ENCODE data around the gene NCAM2.

Gene NCAM2

DNA sequence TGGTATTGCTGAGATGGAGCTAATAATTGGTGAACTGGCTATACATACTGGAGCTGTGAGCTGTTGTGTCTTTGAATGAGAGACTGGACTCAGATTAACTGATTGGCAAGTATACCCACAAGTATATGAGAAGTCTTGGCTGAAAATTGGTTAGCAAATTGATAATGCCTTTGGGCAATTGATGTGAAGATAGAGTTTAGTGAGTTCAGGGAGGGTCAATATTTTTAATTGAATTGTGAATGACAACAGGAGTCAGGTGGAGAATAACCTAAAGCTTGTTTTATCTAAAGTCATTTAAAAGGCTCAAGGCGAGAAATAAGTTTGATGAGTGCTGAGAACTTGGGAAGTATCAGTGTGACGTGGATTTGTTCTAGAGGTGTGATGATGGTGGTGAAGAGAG lies 27.5 kb downstream of the NCAM2 start:
- no peak overlapping the region for H2AFZ ChIP-seq (ENCODE audit: low read length, unreplicated experiment)
- H3K79me2 ChIP-seq (ENCODE audit: control insufficient read depth, insufficient read depth, low read length, unreplicated experiment), result no peaks in the 10 kb centered on the region
- no peaks in the 10 kb centered on the region for H3K4me1 ChIP-seq (ENCODE audit: control insufficient read depth, insufficient read depth, low read length, unreplicated experiment)
- no peaks in the 10 kb centered on the region for H3K27me3 ChIP-seq (ENCODE audit: insufficient read depth, low read length)
- no peak overlapping the region for H3K4me3 ChIP-seq (ENCODE audit: low read depth, low read length)
- no peak overlapping the region for H3K27ac ChIP-seq (ENCODE audit: low read depth, low read length)
- H3K36me3 ChIP-seq (ENCODE audit: insufficient read depth, low read length), result no peaks in the 10 kb centered on the region

DNA sequence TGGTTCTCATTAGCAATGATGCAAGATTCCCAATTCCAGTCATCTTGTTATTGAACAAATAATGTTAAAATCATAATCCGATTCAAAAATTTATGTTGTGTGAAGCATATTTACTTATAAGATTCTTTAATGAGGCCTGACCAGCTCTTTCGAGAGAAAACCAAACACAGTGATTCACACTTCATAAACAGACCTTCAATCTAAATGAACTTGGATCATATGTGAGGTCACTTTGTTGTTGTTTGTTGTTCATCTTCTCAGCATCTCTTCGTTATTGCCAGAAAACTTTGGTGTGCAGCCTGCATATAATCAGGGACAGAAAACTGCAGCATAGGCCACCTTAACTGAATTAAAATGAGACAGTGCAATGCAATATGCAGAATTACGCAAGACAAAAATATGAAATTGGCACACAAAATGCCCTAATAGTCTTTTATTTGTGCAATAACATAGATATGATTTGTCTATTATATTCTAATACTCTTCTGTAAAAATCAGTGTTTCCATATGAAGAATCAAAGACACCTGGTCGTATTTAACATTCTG lies 30.1 kb downstream of the NCAM2 start:
- H3K27ac ChIP-seq (ENCODE audit: low read depth, low read length), result no peak overlapping the region
- H3K4me1 ChIP-seq (ENCODE audit: control insufficient read depth, insufficient read depth, low read length, unreplicated experiment), result no peaks in the 10 kb centered on the region
- no peak overlapping the region for H3K4me3 ChIP-seq (ENCODE audit: low read depth, low read length)
- no peaks in the 10 kb centered on the region for H3K79me2 ChIP-seq (ENCODE audit: control insufficient read depth, insufficient read depth, low read length, unreplicated experiment)
- no peaks in the 10 kb centered on the region for H3K27me3 ChIP-seq (ENCODE audit: insufficient read depth, low read length)
- no peaks in the 10 kb centered on the region for H3K36me3 ChIP-seq (ENCODE audit: insufficient read depth, low read length)
- no peak overlapping the region for H2AFZ ChIP-seq (ENCODE audit: low read length, unreplicated experiment)

DNA sequence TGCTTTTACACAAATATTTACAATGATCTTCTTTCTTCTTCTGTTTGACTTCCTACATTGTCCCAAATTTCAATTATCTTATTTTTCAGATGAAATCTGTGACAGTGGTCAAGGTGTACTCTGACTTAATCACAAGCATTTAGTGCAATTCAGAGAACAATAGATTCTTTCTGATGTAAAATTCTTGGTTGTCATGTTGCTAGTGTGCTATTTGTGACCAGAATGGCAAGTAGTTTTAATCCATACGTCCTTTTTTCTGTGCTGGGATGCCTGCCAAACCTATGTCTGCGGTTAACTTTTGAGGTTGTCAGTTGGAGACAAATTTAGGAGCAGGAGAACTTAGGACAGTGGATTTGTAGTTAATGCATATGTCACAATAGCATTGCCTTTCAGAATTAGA lies 31.0 kb downstream of the NCAM2 start:
- no peaks in the 10 kb centered on the region for H3K79me2 ChIP-seq (ENCODE audit: control insufficient read depth, insufficient read depth, low read length, unreplicated experiment)
- H2AFZ ChIP-seq (ENCODE audit: low read length, unreplicated experiment), result no peak overlapping the region
- H3K27ac ChIP-seq (ENCODE audit: low read depth, low read length), result no peak overlapping the region
- no peaks in the 10 kb centered on the region for H3K27me3 ChIP-seq (ENCODE audit: insufficient read depth, low read length)
- H3K4me3 ChIP-seq (ENCODE audit: low read depth, low read length), result no peak overlapping the region
- H3K36me3 ChIP-seq (ENCODE audit: insufficient read depth, low read length), result no peaks in the 10 kb centered on the region
- no peaks in the 10 kb centered on the region for H3K4me1 ChIP-seq (ENCODE audit: control insufficient read depth, insufficient read depth, low read length, unreplicated experiment)

DNA sequence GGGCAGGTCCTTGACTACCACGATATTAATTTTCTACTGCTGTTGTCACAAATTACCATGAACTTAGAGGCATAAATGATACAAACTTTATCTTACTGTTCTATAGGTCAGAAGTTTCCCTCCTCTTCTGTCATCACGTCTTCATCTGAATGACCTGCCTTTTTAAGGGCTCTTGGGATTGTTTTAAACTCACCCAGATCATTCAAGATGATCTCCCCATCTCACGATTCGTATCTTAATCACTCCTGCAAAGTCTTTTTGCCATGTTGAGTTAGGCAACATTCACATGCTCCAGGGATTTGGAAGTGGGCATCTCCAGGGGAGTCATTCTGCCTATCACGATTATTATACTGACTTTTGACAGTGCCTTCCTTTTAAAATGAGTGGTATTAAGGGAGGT lies 32.1 kb downstream of the NCAM2 start:
- no peaks in the 10 kb centered on the region for H3K27me3 ChIP-seq (ENCODE audit: insufficient read depth, low read length)
- no peaks in the 10 kb centered on the region for H3K36me3 ChIP-seq (ENCODE audit: insufficient read depth, low read length)
- H3K4me3 ChIP-seq (ENCODE audit: low read depth, low read length), result no peak overlapping the region
- no peak overlapping the region for H2AFZ ChIP-seq (ENCODE audit: low read length, unreplicated experiment)
- H3K4me1 ChIP-seq (ENCODE audit: control insufficient read depth, insufficient read depth, low read length, unreplicated experiment), result no peaks in the 10 kb centered on the region
- H3K79me2 ChIP-seq (ENCODE audit: control insufficient read depth, insufficient read depth, low read length, unreplicated experiment), result no peaks in the 10 kb centered on the region
- H3K27ac ChIP-seq (ENCODE audit: low read depth, low read length), result no peak overlapping the region

DNA sequence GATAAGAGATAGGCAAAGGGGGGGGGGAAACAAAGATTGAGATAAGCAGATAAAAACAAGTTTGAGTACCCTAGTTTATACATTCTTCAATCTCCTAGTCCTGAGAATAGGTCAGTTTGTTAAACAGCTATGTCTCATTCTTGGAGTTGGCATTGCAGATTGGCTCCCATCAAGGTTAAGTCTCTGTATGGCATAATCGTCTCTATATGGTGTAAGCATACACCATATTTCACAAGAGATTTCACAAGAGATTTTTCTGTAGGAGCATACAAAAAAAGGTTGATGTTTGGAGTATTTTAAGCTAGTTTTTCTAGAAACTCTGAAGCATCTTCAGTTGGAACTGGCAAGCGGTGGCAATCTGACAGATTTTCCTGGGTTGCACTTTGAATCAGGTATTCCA lies 35.8 kb downstream of the NCAM2 start:
- Histone ChIP-seq H3K4me1 (ENCODE audit: control insufficient read depth, insufficient read depth, low read length, unreplicated experiment) (no peaks in the 10 kb centered on the region), H3K36me3 (ENCODE audit: insufficient read depth, low read length) (no peaks in the 10 kb centered on the region), H3K27ac (ENCODE audit: low read depth, low read length) (no peak overlapping the region), H3K79me2 (ENCODE audit: control insufficient read depth, insufficient read depth, low read length, unreplicated experiment) (no peaks in the 10 kb centered on the region), H3K27me3 (ENCODE audit: insufficient read depth, low read length) (no peaks in the 10 kb centered on the region), H3K4me3 (ENCODE audit: low read depth, low read length) (no peak overlapping the region), H2AFZ (ENCODE audit: low read length, unreplicated experiment) (no peak overlapping the region)

DNA sequence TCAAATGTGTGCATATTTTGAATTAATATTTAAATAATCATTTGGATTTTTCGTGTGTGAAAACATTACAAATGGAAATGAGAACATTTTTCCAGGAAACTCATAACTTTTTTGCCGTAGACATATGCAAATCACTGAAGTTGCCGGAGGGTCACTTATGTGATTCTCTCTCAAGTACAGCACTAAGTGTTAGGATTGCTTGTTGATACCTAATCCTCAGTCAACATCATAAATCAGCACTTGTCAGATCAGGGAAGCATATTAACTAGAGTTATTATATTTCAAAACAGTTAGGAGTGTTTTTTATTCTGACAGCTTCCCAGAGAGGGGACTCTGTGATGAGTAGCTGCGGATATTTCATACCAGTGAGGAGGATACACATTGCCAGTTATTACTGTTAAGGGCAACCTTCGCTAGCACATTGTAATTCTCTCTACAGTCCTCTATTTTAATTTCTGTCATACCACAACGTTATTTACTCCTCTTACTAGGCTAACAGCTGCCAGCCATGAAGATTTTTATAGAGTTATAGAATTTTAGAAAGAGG lies 41.5 kb downstream of the NCAM2 start:
- no peak overlapping the region for H2AFZ ChIP-seq (ENCODE audit: low read length, unreplicated experiment)

DNA sequence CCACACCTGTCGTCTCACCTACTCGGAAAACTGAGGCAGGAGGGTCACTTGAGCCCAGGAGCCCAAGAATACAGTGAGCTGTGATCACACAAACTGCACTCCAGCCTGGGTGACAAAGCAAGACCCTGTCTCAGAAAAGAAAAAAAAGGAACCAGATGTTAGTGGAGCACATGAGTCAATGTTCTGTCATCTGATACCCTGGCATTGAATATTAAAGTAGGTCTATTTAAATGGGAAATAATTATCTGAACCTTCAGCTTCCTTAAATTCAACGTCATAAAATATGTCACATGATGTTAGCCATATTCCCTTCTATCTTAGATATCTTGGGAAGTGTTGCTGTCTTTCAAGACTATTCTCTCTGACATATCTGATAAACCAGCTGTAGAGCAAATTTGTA lies 47.3 kb downstream of the NCAM2 start:
- Histone ChIP-seq H3K27me3 (ENCODE audit: insufficient read depth, low read length) (no peaks in the 10 kb centered on the region), H3K27ac (ENCODE audit: low read depth, low read length) (no peak overlapping the region), H2AFZ (ENCODE audit: low read length, unreplicated experiment) (no peak overlapping the region), H3K4me3 (ENCODE audit: low read depth, low read length) (no peak overlapping the region), H3K79me2 (ENCODE audit: control insufficient read depth, insufficient read depth, low read length, unreplicated experiment) (no peaks in the 10 kb centered on the region), H3K36me3 (ENCODE audit: insufficient read depth, low read length) (no peaks in the 10 kb centered on the region), H3K4me1 (ENCODE audit: control insufficient read depth, insufficient read depth, low read length, unreplicated experiment) (no peaks in the 10 kb centered on the region)

More for the DNA sequence above, 41.5 kb downstream of the NCAM2 start:
- no peak overlapping the region for H3K27ac ChIP-seq (ENCODE audit: low read depth, low read length)
- no peak overlapping the region for H3K4me3 ChIP-seq (ENCODE audit: low read depth, low read length)
- H3K4me1 ChIP-seq (ENCODE audit: control insufficient read depth, insufficient read depth, low read length, unreplicated experiment), result no peaks in the 10 kb centered on the region
- no peaks in the 10 kb centered on the region for H3K79me2 ChIP-seq (ENCODE audit: control insufficient read depth, insufficient read depth, low read length, unreplicated experiment)
- no peaks in the 10 kb centered on the region for H3K27me3 ChIP-seq (ENCODE audit: insufficient read depth, low read length)
- H3K36me3 ChIP-seq (ENCODE audit: insufficient read depth, low read length), result no peaks in the 10 kb centered on the region

DNA sequence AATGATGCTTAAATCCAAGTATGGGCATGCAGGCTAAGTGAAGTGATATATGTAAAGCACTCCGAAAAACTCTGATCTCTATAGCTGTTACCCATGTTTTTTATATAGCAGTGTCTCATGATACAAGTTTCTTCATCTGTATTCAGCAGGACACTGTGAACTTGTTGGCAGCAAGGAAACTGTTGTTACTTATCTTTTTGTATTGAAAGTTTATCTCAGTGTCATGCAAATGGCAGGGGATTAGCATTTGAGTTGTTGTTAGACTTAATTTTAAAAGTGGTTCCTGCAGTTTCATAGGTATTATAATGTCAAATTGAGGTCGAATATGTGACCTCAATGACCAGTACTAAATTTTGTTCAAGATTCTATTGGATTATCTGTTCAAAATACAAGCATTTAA lies 47.9 kb downstream of the NCAM2 start:
- no peaks in the 10 kb centered on the region for H3K79me2 ChIP-seq (ENCODE audit: control insufficient read depth, insufficient read depth, low read length, unreplicated experiment)
- no peaks in the 10 kb centered on the region for H3K4me1 ChIP-seq (ENCODE audit: control insufficient read depth, insufficient read depth, low read length, unreplicated experiment)
- H3K27me3 ChIP-seq (ENCODE audit: insufficient read depth, low read length), result no peaks in the 10 kb centered on the region
- H2AFZ ChIP-seq (ENCODE audit: low read length, unreplicated experiment), result no peak overlapping the region
- H3K27ac ChIP-seq (ENCODE audit: low read depth, low read length), result no peak overlapping the region
- H3K36me3 ChIP-seq (ENCODE audit: insufficient read depth, low read length), result no peaks in the 10 kb centered on the region
- no peak overlapping the region for H3K4me3 ChIP-seq (ENCODE audit: low read depth, low read length)

DNA sequence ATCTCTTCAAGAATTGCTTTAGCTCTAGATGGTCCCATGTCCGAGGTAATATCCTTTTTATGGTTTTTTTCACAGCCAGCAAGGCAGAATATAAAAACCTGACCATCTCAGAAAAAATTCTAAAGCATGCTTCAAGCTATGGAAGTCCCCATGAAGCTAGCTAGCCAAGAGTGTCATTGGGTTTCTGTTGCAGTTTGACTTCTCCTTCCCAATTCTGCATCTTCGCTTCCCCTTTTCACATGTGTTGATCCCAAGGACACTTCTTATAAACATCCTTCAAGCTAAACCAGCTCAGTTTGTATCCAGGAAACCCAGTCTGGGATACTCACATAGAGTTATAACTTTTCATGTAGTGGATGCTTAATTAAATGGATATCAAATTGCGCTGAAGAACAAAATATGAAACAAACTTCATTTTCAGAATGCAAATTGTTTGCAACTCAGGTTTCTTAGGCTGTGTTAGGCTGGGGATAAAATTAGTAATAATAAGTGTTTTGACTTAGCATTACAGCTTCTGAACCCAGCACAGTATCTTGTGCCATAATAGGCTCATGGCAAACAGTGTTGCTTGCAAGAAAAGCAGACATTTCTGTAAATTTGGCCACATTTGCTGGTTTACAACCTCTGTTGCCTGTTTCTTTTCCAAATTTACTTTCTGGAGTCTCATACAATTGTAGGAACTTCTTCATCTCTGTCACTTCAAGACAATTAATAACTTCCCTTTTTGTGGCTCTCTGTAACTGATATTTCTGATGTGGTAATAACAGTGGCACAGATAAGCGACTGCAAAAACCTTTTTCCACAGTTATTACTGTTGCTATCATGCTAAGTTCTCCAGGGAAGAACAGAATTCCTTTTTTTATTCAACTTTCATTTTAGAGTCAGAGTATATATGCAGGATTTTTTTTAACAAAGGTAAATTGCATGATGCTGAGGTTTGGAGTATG lies 53.2 kb downstream of the NCAM2 start:
- peaks cover 4% of the 10 kb centered on the region; the same call in 1 of the 2 replicates for H3K27me3 ChIP-seq (ENCODE audit: insufficient read depth, low read length)
- H3K4me1 ChIP-seq (ENCODE audit: control insufficient read depth, insufficient read depth, low read length, unreplicated experiment), result no peaks in the 10 kb centered on the region
- no peak overlapping the region for H3K4me3 ChIP-seq (ENCODE audit: low read depth, low read length)
- H2AFZ ChIP-seq (ENCODE audit: low read length, unreplicated experiment), result no peak overlapping the region
- no peaks in the 10 kb centered on the region for H3K36me3 ChIP-seq (ENCODE audit: insufficient read depth, low read length)
- H3K79me2 ChIP-seq (ENCODE audit: control insufficient read depth, insufficient read depth, low read length, unreplicated experiment), result no peaks in the 10 kb centered on the region
- H3K27ac ChIP-seq (ENCODE audit: low read depth, low read length), result no peak overlapping the region

DNA sequence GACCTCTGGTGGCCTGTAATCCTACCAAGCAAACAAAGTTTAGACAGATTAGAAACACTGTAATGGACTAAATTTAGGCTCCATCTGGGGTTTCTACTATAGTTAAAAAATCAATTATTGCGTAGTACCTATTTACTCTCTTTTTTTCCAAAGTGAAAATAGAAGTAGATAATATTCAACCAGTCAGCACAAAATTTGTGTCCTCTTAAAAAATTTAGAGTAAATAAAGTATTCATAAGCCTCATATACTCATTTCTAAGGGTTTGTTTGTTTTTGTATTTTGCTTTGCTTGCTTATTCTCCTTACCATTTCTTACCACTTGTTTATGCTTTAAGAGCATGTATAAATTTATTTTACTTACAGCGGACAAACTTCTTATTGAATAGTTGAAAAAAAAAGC lies 54.5 kb downstream of the NCAM2 start:
- Histone ChIP-seq H3K27ac (ENCODE audit: low read depth, low read length) (no peak overlapping the region), H3K27me3 (ENCODE audit: insufficient read depth, low read length) (peaks cover 4% of the 10 kb centered on the region; the same call in 1 of the 2 replicates), H3K4me3 (ENCODE audit: low read depth, low read length) (no peak overlapping the region), H3K79me2 (ENCODE audit: control insufficient read depth, insufficient read depth, low read length, unreplicated experiment) (no peaks in the 10 kb centered on the region), H3K36me3 (ENCODE audit: insufficient read depth, low read length) (no peaks in the 10 kb centered on the region), H3K4me1 (ENCODE audit: control insufficient read depth, insufficient read depth, low read length, unreplicated experiment) (no peaks in the 10 kb centered on the region), H2AFZ (ENCODE audit: low read length, unreplicated experiment) (no peak overlapping the region)
